Breast epithelium (tissue), 3 donors: ENCODE data around the gene F10.

Experiments
- CTCF ChIP-seq, 3 donors: fragments of 450-650 bp; IDR thresholded peaks; one replicate each; pipeline ENCODE4 v1.5.1; 2016 to 2017; ENCODE audit warnings: antibody characterized with exemption in 3 of 3, mild to moderate bottlenecking in 3 of 3, moderate library complexity in 3 of 3
- POLR2A ChIP-seq: fragments of 450-650 bp; IDR thresholded peaks from one replicate; pipeline ENCODE4 v1.6.1; 2016; ENCODE audit warnings: antibody characterized with exemption, mild to moderate bottlenecking, moderate library complexity
- POLR2AphosphoS5 ChIP-seq, 3 donors: sonication (generic); formaldehyde crosslinking; IDR thresholded peaks; one replicate each; pipeline ENCODE4 v1.6.1; 2017; ENCODE audit warnings: antibody characterized with exemption in 3 of 3

- TF ChIP-seq CTCF (IDR thresholded peaks at IDR 0.05) = no peak
- no peak for TF ChIP-seq POLR2AphosphoS5 (IDR thresholded peaks at IDR 0.05)
- TF ChIP-seq POLR2A = no peak
These were observed 46.9 kb upstream of the F10 start for GRCh38 chr13:113075711-113076110.
